ENCODE data around the gene INTS4. TPM values are rescaled to one million over a fixed set of nuclear protein-coding genes. Genes with fewer than 3 reads are reported as not detected.
"Not testable (repeated sequence)": the region's sequence is repeated elsewhere in the genome, so short reads cannot be mapped to it uniquely, and the experiment has no call there.

INTS4 gene
- total RNA-seq, 1 donor from 2014 or later = 48.1 TPM

GRCh38 chr11:78022397-78023396 is 28.2 kb upstream of the INTS4 start, which contains the start of gene KCTD14:
Gene KCTD14 (minus strand): TSS chr11:78023276. CDS start chr11:78023249, 27 bp downstream.
- peak; percentile 73 for DNase-seq

GRCh38 chr11:78021611-78022010 is 27.1 kb upstream of the INTS4 start:
- DNase-seq = no peak

- DNase-seq = no peak
Observed at GRCh38 chr11:78020246-78020645, 25.8 kb upstream of the INTS4 start.

GRCh38 chr11:78019808-78020207 is 25.3 kb upstream of the INTS4 start:
- no peak for DNase-seq

- DNase-seq = no peak
Observed at GRCh38 chr11:78015878-78016277, 21.4 kb upstream of the INTS4 start.

- not testable (repeated sequence) for DNase-seq
Observed at GRCh38 chr11:78014937-78015520, 20.6 kb upstream of the INTS4 start.

- no peak for DNase-seq
Observed at GRCh38 chr11:78011301-78011700, 16.8 kb upstream of the INTS4 start.

- DNase-seq = no peak
Observed at GRCh38 chr11:78010755-78011154, 16.3 kb upstream of the INTS4 start.

GRCh38 chr11:78010304-78010703 is 15.8 kb upstream of the INTS4 start:
- DNase-seq = no peak

- DNase-seq = no peak
Observed at GRCh38 chr11:78009062-78009461, 14.6 kb upstream of the INTS4 start.

GRCh38 chr11:78000193-78000592 is 5.7 kb upstream of the INTS4 start:
- peak; percentile 77 for DNase-seq

- no peak for DNase-seq
Observed at GRCh38 chr11:77999446-78000030, 5.1 kb upstream of the INTS4 start.

GRCh38 chr11:77993902-77994301 is 566 bp downstream of the INTS4 start:
- DNase-seq = no peak

GRCh38 chr11:77990981-77991380 is 3.5 kb downstream of the INTS4 start:
- no peak for DNase-seq

GRCh38 chr11:77986456-77986855 is 8.0 kb downstream of the INTS4 start:
- DNase-seq = not testable (repeated sequence)

- DNase-seq = no peak
Observed at GRCh38 chr11:77981346-77981947, 13.0 kb downstream of the INTS4 start.

GRCh38 chr11:77968337-77968736 is 26.1 kb downstream of the INTS4 start:
- DNase-seq = no peak

- DNase-seq = no peak
Observed at GRCh38 chr11:77967753-77968152, 26.7 kb downstream of the INTS4 start.

- DNase-seq = no peak
Observed at GRCh38 chr11:77967121-77967520, 27.3 kb downstream of the INTS4 start.

- no peak for DNase-seq
Observed at GRCh38 chr11:77966338-77966737, 28.1 kb downstream of the INTS4 start.

GRCh38 chr11:77959434-77959833 is 35.0 kb downstream of the INTS4 start:
- no peak for DNase-seq

- DNase-seq = not testable (repeated sequence)
Observed at GRCh38 chr11:77958583-77959177, 35.8 kb downstream of the INTS4 start.

All from tongue (tissue), 2 donors.